22Rv1 (cell line): Measurements from ENCODE around the gene ALOX15B.

Source experiments
- CTCF ChIP-seq: fragments of 450-650 bp; IDR thresholded peaks from 2 replicates; pipeline ENCODE4 v1.5.1; 2017; ENCODE audit warnings: mild to moderate bottlenecking
- ZFX ChIP-seq: fragments of 450-650 bp; IDR thresholded peaks from 2 replicates; pipeline ENCODE4 v1.6.1; 2017; ENCODE audit warnings: antibody characterized with exemption, borderline replicate concordance

GRCh38 chr17:8038954-8039610 is at the start of gene ALOX15B:
- TF ChIP-seq CTCF (no peak), ZFX (no peak)
